Transverse colon (tissue), 4 donors: ENCODE measurements around the gene CCL15. TPM values are rescaled to one million over a fixed set of nuclear protein-coding genes. Genes with fewer than 3 reads are reported as not detected.

Source experiments
- DNase-seq: peaks from one replicate; pipeline ENCODE4 v3.0.0-alpha.2; 2019
- H3K27ac ChIP-seq, 4 donors: fragments of 200-600 bp; sonication (generic); 2 replicates each; pipeline ENCODE4 v1.5.1; 2016 to 2018; ENCODE audit warnings: inconsistent platforms in 4 of 4
- H3K27me3 ChIP-seq: fragments of 200-600 bp; sonication (generic); 2 replicates; pipeline ENCODE4 v1.5.1; 2017; ENCODE audit warnings: inconsistent platforms
- H3K36me3 ChIP-seq, 4 donors: fragments of 200-600 bp; sonication (generic); 2 replicates each; pipeline ENCODE4 v1.5.1; 2017 to 2019; ENCODE audit warnings: inconsistent platforms in 4 of 4
- H3K4me1 ChIP-seq, 4 donors: fragments of 200-600 bp; sonication (generic); 2 replicates each; pipeline ENCODE4 v1.5.1; 2017 to 2020; ENCODE audit warnings: inconsistent platforms in 4 of 4
- H3K4me3 ChIP-seq, 4 donors: fragments of 200-600 bp; sonication (generic); 1 replicate in 1 of 4; 2 replicates in 3 of 4; pipeline versions ENCODE4 v1.5.1 to v1.6.1; 2017 to 2019; ENCODE audit warnings: inconsistent platforms in 4 of 4
- H3K9me3 ChIP-seq, 2 donors: fragments of 200-600 bp; sonication (generic); 2 replicates each; pipeline ENCODE4 v1.5.1; 2017 to 2019; ENCODE audit warnings: inconsistent platforms in 2 of 2
- EP300 ChIP-seq: sonication (generic); formaldehyde crosslinking; IDR thresholded peaks from one replicate; pipeline ENCODE4 v1.6.1; 2017; ENCODE audit warnings: antibody characterized with exemption, low read depth
- POLR2A ChIP-seq: fragments of 450-650 bp; IDR thresholded peaks from one replicate; pipeline ENCODE4 v1.6.1; 2016; ENCODE audit warnings: antibody characterized with exemption, mild to moderate bottlenecking, moderate library complexity
- POLR2AphosphoS5 ChIP-seq, 3 donors: sonication (generic); formaldehyde crosslinking; IDR thresholded peaks; one replicate each; pipeline ENCODE4 v1.6.1; 2016; ENCODE audit warnings: antibody characterized with exemption in 3 of 3
- WGBS, 2 donors: methylation state at CpG; one replicate each; pipeline ENCODE4 v1.1.5; 2018; ENCODE audit warnings: low coverage in 1 of 2; 5-methylcytosine and 5-hydroxymethylcytosine counted together
- in situ Hi-C, 4 donors: fragments of 200-750 bp; cut with MboI; loops; one replicate each; pipeline versions ENCODE4 v1.15.0 to v1.15.1; 2017; ENCODE audit warnings: low sequenced_read_pairs in 3 of 4, low pct_ligation_motif_present in 1 of 4, low pct_unique_long_range_greater_than_20kb in 1 of 4
- intact Hi-C: fragments of 100-400 bp; cut with DNase I; formaldehyde crosslinking; loops from one replicate; pipeline ENCODE4 v1.15.1; 2023; ENCODE audit warnings: low total_unique reads
- total RNA-seq, 4 donors: library from RNA; depleted of rRNA; stranded (reverse); fragments of >200 nt; gene quantifications; one replicate each; pipeline ENCODE4 v1.1.0, GENCODE V29; 2016
- TF ChIP-seq, protein P1 (sequence below), 5 experiments: fragments of 200-600 bp in 3 of 5; fragments of 450-650 bp in 2 of 5; sonication (generic) in 3 of 5; IDR thresholded peaks; 1 replicate in 2 of 5; 2 replicates in 3 of 5; pipeline ENCODE4 v1.5.1; 2016 to 2017; ENCODE audit warnings: antibody characterized with exemption in 5 of 5, inconsistent platforms in 3 of 5, mild to moderate bottlenecking in 2 of 5, moderate library complexity in 1 of 5

CCL15 gene
- total RNA-seq, 4 donors from 2014 or later: 6.8 to 68.8 (median 31.5) TPM

DNA sequence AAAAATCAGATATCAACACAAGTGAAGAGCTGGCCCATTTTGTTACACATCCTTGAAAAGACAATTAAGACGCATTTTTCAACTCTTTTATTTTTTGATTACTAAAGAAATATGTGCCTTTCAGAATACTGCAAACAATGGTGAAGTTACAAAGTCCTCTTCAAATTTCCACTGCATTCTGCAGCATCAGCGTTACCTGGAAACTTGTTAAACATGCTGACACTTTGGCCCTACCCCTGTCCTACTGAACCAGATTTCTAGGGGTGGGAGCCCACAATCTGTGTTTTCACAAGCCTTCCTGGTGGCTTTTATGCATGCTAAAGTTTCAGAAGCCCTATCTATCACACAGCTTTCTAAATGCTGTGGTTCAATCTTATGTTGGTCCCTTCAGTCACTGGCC lies 10.3 kb downstream of the CCL15 start:
- H3K27me3 ChIP-seq: no peaks in the 10 kb centered on the region
- peaks cover 0 to 9% (median under 1%) of the 10 kb centered on the region in 4 donors for H3K36me3 ChIP-seq
- no peaks in the 10 kb centered on the region for H3K4me1 ChIP-seq
- H3K9me3 ChIP-seq: no peaks in the 10 kb centered on the region
- in situ Hi-C loops (no loop called here), intact Hi-C loops (no loop called here)
- 48 to 63% methylated on average over 1 to 2 of the region's 2 CpGs for WGBS, 2 donors
- no peak for DNase-seq
- H3K4me3 ChIP-seq: no peak overlapping the region
- TF ChIP-seq EP300 (no peak), POLR2A (no peak), POLR2AphosphoS5 (IDR thresholded peaks at IDR 0.05) (no peak)
- TF ChIP-seq, protein P1, sequence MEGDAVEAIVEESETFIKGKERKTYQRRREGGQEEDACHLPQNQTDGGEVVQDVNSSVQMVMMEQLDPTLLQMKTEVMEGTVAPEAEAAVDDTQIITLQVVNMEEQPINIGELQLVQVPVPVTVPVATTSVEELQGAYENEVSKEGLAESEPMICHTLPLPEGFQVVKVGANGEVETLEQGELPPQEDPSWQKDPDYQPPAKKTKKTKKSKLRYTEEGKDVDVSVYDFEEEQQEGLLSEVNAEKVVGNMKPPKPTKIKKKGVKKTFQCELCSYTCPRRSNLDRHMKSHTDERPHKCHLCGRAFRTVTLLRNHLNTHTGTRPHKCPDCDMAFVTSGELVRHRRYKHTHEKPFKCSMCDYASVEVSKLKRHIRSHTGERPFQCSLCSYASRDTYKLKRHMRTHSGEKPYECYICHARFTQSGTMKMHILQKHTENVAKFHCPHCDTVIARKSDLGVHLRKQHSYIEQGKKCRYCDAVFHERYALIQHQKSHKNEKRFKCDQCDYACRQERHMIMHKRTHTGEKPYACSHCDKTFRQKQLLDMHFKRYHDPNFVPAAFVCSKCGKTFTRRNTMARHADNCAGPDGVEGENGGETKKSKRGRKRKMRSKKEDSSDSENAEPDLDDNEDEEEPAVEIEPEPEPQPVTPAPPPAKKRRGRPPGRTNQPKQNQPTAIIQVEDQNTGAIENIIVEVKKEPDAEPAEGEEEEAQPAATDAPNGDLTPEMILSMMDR (IDR thresholded peaks at IDR 0.05): no peak
- H3K27ac ChIP-seq: no peak overlapping the region

DNA sequence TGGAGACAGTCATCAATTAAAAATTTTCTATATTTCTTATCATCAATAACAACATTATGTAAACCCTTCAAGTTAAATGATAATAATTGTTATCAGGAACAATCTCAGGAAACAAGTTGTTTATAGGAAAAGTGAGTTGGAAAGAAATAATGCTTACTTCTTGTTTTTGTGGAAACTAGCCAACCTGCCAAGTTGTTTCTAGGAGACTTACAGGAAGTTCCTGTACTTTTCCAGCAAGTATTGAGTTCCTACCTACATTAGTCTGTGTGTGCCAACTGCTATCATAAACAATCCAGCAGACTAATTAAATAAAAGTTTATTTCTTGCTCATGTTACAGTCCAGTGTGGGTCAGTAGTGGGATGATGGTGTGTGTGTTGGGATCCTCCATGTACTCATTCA lies 13.2 kb downstream of the CCL15 start:
- Histone ChIP-seq H3K27ac (peak overlapping the region in 2 of 4 donors; percentile 3 to 37), H3K27me3 (no peaks in the 10 kb centered on the region)
- TF ChIP-seq POLR2AphosphoS5 (IDR thresholded peaks at IDR 0.05) (no peak), POLR2A (no peak), EP300 (no peak)
- TF ChIP-seq, protein P1 (IDR thresholded peaks at IDR 0.05): no peak

GRCh38 chr17:35986643-35987042 lies 14.7 kb downstream of the CCL15 start, which contains the start of gene CCL14:
Gene CCL14 (minus strand): TSS chr17:35986729. CDS start chr17:35986649, 80 bp downstream.
- peaks cover 0 to 4% (median 0%) of the 10 kb centered on the region in 4 donors for H3K4me1 ChIP-seq
- H3K27me3 ChIP-seq: no peaks in the 10 kb centered on the region
- no peak for DNase-seq
- H3K9me3 ChIP-seq: no peaks in the 10 kb centered on the region
- in situ Hi-C loops: no loop called here
- TF ChIP-seq POLR2AphosphoS5 (IDR thresholded peaks at IDR 0.05): no peak
- no peak for TF ChIP-seq POLR2A
- TF ChIP-seq, protein P1 (IDR thresholded peaks at IDR 0.05): no peak
- TF ChIP-seq EP300: no peak
- H3K27ac ChIP-seq: no peak within 1 kb of the TSS
- no peak within 1 kb of the TSS for H3K4me3 ChIP-seq
- H3K36me3 ChIP-seq: peaks cover 0 to 9% (median 0%) of the 10 kb centered on the region in 4 donors
- WGBS, 2 donors: 84 to 88% methylated on average over 1 of the region's 1 CpG
- intact Hi-C loops: loop anchor here (10.0 kb wide), 1 partner anchor 158 kb away; no protein-coding TSS in a partner anchor

More for the DNA sequence above, 13.2 kb downstream of the CCL15 start:
- no peaks in the 10 kb centered on the region for H3K4me1 ChIP-seq
- no peaks in the 10 kb centered on the region for H3K9me3 ChIP-seq
- intact Hi-C loops (loop anchor here (10.0 kb wide), 1 partner anchor 157 kb away; no protein-coding TSS in a partner anchor), in situ Hi-C loops (no loop called here)
- no peak overlapping the region for H3K4me3 ChIP-seq
- peaks cover 0 to 9% (median 0%) of the 10 kb centered on the region in 4 donors for H3K36me3 ChIP-seq
- DNase-seq: no peak

DNA sequence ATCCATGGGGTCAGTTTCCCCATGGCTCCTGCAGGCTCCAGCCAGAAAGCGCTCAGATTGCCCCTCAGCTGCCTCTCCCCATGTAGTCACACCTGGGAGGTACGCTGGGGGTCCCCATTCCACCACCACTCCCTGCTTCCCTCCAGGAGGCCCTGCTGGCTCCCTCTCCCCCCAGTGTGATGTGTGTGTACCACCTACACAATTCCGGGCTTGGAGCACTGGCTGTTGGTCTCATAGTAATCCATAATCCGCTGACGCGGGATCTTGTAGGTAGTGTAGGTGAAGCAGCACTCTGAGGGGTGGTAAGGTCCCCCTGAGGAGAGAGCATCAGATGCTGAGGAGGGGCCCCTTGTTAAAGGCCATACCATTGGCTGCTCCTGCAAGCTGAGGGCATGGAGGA lies 17.2 kb downstream of the CCL15 start:
- no peak for DNase-seq
- no peak overlapping the region for H3K4me3 ChIP-seq
- no peak overlapping the region for H3K27ac ChIP-seq
- TF ChIP-seq, protein P1 (IDR thresholded peaks at IDR 0.05): no peak
- TF ChIP-seq POLR2AphosphoS5 (IDR thresholded peaks at IDR 0.05): no peak
- TF ChIP-seq EP300: no peak
- TF ChIP-seq POLR2A: no peak
- in situ Hi-C loops (no loop called here), intact Hi-C loops (loop anchor here (5.0 to 10.0 kb wide), 2 partner anchors 161 to 233 kb away; no protein-coding TSS in a partner anchor)
- peaks cover 0 to 4% (median 0%) of the 10 kb centered on the region in 4 donors for H3K4me1 ChIP-seq
- no peaks in the 10 kb centered on the region for H3K36me3 ChIP-seq
- WGBS, 2 donors: 92% methylated on average over 6 of the region's 6 CpGs; no CpG with 5 or more reads in 1 of the 2 donors
- H3K27me3 ChIP-seq: no peaks in the 10 kb centered on the region
- no peaks in the 10 kb centered on the region for H3K9me3 ChIP-seq
